GM19351 (cell line): ENCODE measurements around the gene CDR2L.
"Not testable (repeated sequence)": the region's sequence is repeated elsewhere in the genome, so short reads cannot be mapped to it uniquely, and the experiment has no call there.

Source experiments
- ATAC-seq: cut with Tn5 transposase; IDR thresholded peaks from one replicate; pipeline ENCODE4 v1.9.1; 2021; ENCODE audit warnings: mild to moderate bottlenecking, moderate library complexity; ENCODE audit not compliant: unreplicated experiment

CDR2L gene

GRCh38 chr17:74979408-74980146, 7.9 kb upstream of the CDR2L start:
- no peak for ATAC-seq

- ATAC-seq = no peak
Measured at GRCh38 chr17:74981318-74981978, 6.0 kb upstream of the CDR2L start.

- ATAC-seq = no peak
Measured at GRCh38 chr17:74981979-74982662, 5.3 kb upstream of the CDR2L start.

GRCh38 chr17:74982663-74983313, 4.6 kb upstream of the CDR2L start:
- ATAC-seq = not testable (repeated sequence)

- ATAC-seq = no peak
Measured at GRCh38 chr17:74986206-74986576, 1.2 kb upstream of the CDR2L start.

- peak; percentile 50 for ATAC-seq
Measured at GRCh38 chr17:74987909-74988711, 678 bp downstream of the CDR2L start.

GRCh38 chr17:74990581-74991105, 3.2 kb downstream of the CDR2L start:
- no peak for ATAC-seq

- no peak for ATAC-seq
Measured at GRCh38 chr17:74992223-74992622, 4.8 kb downstream of the CDR2L start.

GRCh38 chr17:74994440-74994839, 7.0 kb downstream of the CDR2L start:
- ATAC-seq = no peak

GRCh38 chr17:74995847-74996246, 8.4 kb downstream of the CDR2L start:
- ATAC-seq = no peak

GRCh38 chr17:74998783-74999182, 11.4 kb downstream of the CDR2L start:
- ATAC-seq = no peak

GRCh38 chr17:74999523-74999922, 12.1 kb downstream of the CDR2L start:
- no peak for ATAC-seq

- no peak for ATAC-seq
Measured at GRCh38 chr17:75001915-75002843, 14.7 kb downstream of the CDR2L start.

GRCh38 chr17:75003070-75003956, 15.9 kb downstream of the CDR2L start:
- no peak for ATAC-seq

GRCh38 chr17:75003957-75004355, 16.5 kb downstream of the CDR2L start:
- no peak for ATAC-seq

- no peak for ATAC-seq
Measured at GRCh38 chr17:75004371-75004770, 16.9 kb downstream of the CDR2L start.

GRCh38 chr17:75005291-75005690, 17.9 kb downstream of the CDR2L start:
- ATAC-seq = no peak

- ATAC-seq = not testable (repeated sequence)
Measured at GRCh38 chr17:75006084-75006483, 18.7 kb downstream of the CDR2L start.
